Ovary (tissue), 3 donors: Measurements from ENCODE around the gene DENND5A.

Source experiments
- POLR2A ChIP-seq: fragments of 450-650 bp; IDR thresholded peaks from one replicate; pipeline ENCODE4 v1.6.1; 2017; ENCODE audit warnings: antibody characterized with exemption, mild to moderate bottlenecking, moderate library complexity
- TF ChIP-seq, protein P1 (sequence below), 3 donors: fragments of 450-650 bp in 2 of 3; fragments of 200-600 bp in 1 of 3; IDR thresholded peaks; one replicate each; pipeline versions ENCODE4 v1.5.1 to v1.8.0; 2016 to 2022; ENCODE audit warnings: antibody characterized with exemption in 3 of 3, mild to moderate bottlenecking in 1 of 3
- donor health status: DM: no; HTN: no; CAD: no.

DNA sequence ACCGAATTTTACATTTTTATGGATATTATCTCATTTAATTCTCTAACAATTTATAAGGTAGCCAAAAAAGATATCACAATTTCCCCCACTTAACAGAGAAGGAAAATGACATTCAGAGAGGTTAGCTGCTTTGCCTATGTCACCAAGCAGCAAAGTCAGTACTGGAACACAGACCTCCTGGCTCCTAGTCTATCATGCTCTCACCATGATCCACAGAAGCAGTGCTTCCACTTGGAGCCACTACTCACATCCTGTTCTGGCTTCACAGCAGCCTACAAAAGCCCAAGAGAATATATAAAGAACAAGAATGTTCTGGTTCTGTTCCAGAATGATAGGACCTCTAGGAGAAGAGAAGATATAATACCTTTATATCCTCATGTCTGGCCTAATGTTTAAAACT is 114.2 kb downstream of the DENND5A start:
- TF ChIP-seq POLR2A: no peak
- TF ChIP-seq, protein P1, sequence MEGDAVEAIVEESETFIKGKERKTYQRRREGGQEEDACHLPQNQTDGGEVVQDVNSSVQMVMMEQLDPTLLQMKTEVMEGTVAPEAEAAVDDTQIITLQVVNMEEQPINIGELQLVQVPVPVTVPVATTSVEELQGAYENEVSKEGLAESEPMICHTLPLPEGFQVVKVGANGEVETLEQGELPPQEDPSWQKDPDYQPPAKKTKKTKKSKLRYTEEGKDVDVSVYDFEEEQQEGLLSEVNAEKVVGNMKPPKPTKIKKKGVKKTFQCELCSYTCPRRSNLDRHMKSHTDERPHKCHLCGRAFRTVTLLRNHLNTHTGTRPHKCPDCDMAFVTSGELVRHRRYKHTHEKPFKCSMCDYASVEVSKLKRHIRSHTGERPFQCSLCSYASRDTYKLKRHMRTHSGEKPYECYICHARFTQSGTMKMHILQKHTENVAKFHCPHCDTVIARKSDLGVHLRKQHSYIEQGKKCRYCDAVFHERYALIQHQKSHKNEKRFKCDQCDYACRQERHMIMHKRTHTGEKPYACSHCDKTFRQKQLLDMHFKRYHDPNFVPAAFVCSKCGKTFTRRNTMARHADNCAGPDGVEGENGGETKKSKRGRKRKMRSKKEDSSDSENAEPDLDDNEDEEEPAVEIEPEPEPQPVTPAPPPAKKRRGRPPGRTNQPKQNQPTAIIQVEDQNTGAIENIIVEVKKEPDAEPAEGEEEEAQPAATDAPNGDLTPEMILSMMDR (IDR thresholded peaks at IDR 0.05): no peak
